ENCODE measurements around the gene GMDS. TPM values are rescaled to one million over a fixed set of nuclear protein-coding genes. Genes with fewer than 3 reads are reported as not detected.

GMDS gene
- total RNA-seq, 3 donors from 2014 or later (not counting 1 experiment from before 2014, with no cell fraction given) = 23.6 to 31.0 (median 26.4) TPM

- no peak for DNase-seq
- Mint-ChIP-seq H3K4me3 (no peak overlapping the region), H3K4me1 (peaks cover 7 to 11% of the 10 kb centered on the region in 2 donors), H3K27me3 (ENCODE audit: low read depth in 2 of 2) (no peaks in the 10 kb centered on the region), H3K27ac (no peak overlapping the region), H3K36me3 (no peaks in the 10 kb centered on the region), H3K9me3 (no peaks in the 10 kb centered on the region)
- ATAC-seq = no peak
- Histone ChIP-seq H3K27me3 (ENCODE audit: control insufficient read depth, insufficient read depth, low read length) (no peaks in the 10 kb centered on the region), H3K27ac (ENCODE audit: low read length) (no peak overlapping the region), H3K4me1 (ENCODE audit: control insufficient read depth, insufficient read depth, low read length) (peaks cover 8% of the 10 kb centered on the region), H3K4me3 (ENCODE audit: low read length) (no peak overlapping the region), H3K9me3 (ENCODE audit: control insufficient read depth, insufficient read depth, low read length) (no peaks in the 10 kb centered on the region), H3K36me3 (ENCODE audit: control insufficient read depth, insufficient read depth, low read length) (no peaks in the 10 kb centered on the region)
- TF ChIP-seq CTCF (IDR thresholded peaks at IDR 0.05) = no peak
- 85% methylated on average over 13 of the region's 13 CpGs for WGBS (ENCODE audit: insufficient coverage)
- intact Hi-C loops (cut with micrococcal nuclease) = no loop called here
Measured at GRCh38 chr6:1657116-1657770, 588.2 kb downstream of the GMDS start.

- WGBS (ENCODE audit: insufficient coverage) = 96% methylated on average over 4 of the region's 4 CpGs
- Histone ChIP-seq H3K27me3 (ENCODE audit: control insufficient read depth, insufficient read depth, low read length) (no peaks in the 10 kb centered on the region), H3K9me3 (ENCODE audit: control insufficient read depth, insufficient read depth, low read length) (no peaks in the 10 kb centered on the region), H3K4me1 (ENCODE audit: control insufficient read depth, insufficient read depth, low read length) (no peaks in the 10 kb centered on the region), H3K36me3 (ENCODE audit: control insufficient read depth, insufficient read depth, low read length) (no peaks in the 10 kb centered on the region), H3K27ac (ENCODE audit: low read length) (no peak overlapping the region), H3K4me3 (ENCODE audit: low read length) (no peak overlapping the region)
- DNase-seq (no peak), ATAC-seq (no peak)
- Mint-ChIP-seq H3K36me3 (no peaks in the 10 kb centered on the region), H3K9me3 (no peaks in the 10 kb centered on the region), H3K27me3 (ENCODE audit: low read depth in 2 of 2) (no peaks in the 10 kb centered on the region), H3K4me1 (no peaks in the 10 kb centered on the region), H3K4me3 (no peak overlapping the region), H3K27ac (no peak overlapping the region)
- intact Hi-C loops (cut with micrococcal nuclease) = no loop called here
- TF ChIP-seq CTCF (IDR thresholded peaks at IDR 0.05) = no peak
Measured at GRCh38 chr6:1654054-1654453, 591.4 kb downstream of the GMDS start.

- ATAC-seq = no peak
- Histone ChIP-seq H3K36me3 (ENCODE audit: control insufficient read depth, insufficient read depth, low read length) (no peaks in the 10 kb centered on the region), H3K27ac (ENCODE audit: low read length) (no peak overlapping the region), H3K9me3 (ENCODE audit: control insufficient read depth, insufficient read depth, low read length) (no peaks in the 10 kb centered on the region), H3K4me3 (ENCODE audit: low read length) (no peak overlapping the region), H3K4me1 (ENCODE audit: control insufficient read depth, insufficient read depth, low read length) (no peaks in the 10 kb centered on the region), H3K27me3 (ENCODE audit: control insufficient read depth, insufficient read depth, low read length) (no peaks in the 10 kb centered on the region)
- no peaks in the 10 kb centered on the region for H3K4me1 Mint-ChIP-seq
- intact Hi-C loops (cut with micrococcal nuclease) = no loop called here
- H3K27me3 Mint-ChIP-seq (ENCODE audit: low read depth in 2 of 2) = no peaks in the 10 kb centered on the region
- no peaks in the 10 kb centered on the region for H3K36me3 Mint-ChIP-seq
- DNase-seq = no peak
- H3K9me3 Mint-ChIP-seq = no peaks in the 10 kb centered on the region
- WGBS (ENCODE audit: insufficient coverage) = 97% methylated on average over 10 of the region's 10 CpGs
- H3K27ac Mint-ChIP-seq = no peak overlapping the region
- no peak for TF ChIP-seq CTCF (IDR thresholded peaks at IDR 0.05)
- H3K4me3 Mint-ChIP-seq = no peak overlapping the region
Measured at GRCh38 chr6:1652842-1653241, 592.6 kb downstream of the GMDS start.

- H3K4me3 ChIP-seq (ENCODE audit: low read length) = no peak overlapping the region
- ATAC-seq (no peak), DNase-seq (no peak)
- H3K27ac ChIP-seq (ENCODE audit: low read length) = no peak overlapping the region
- H3K27ac Mint-ChIP-seq = no peak overlapping the region
- H3K4me1 ChIP-seq (ENCODE audit: control insufficient read depth, insufficient read depth, low read length) = no peaks in the 10 kb centered on the region
- no peaks in the 10 kb centered on the region for H3K27me3 ChIP-seq (ENCODE audit: control insufficient read depth, insufficient read depth, low read length)
- intact Hi-C loops (cut with micrococcal nuclease) = no loop called here
- no peaks in the 10 kb centered on the region for H3K36me3 Mint-ChIP-seq
- H3K36me3 ChIP-seq (ENCODE audit: control insufficient read depth, insufficient read depth, low read length) = no peaks in the 10 kb centered on the region
- H3K4me1 Mint-ChIP-seq = no peaks in the 10 kb centered on the region
- H3K27me3 Mint-ChIP-seq (ENCODE audit: low read depth in 2 of 2) = no peaks in the 10 kb centered on the region
- H3K4me3 Mint-ChIP-seq = no peak overlapping the region
- no peak for TF ChIP-seq CTCF (IDR thresholded peaks at IDR 0.05)
- H3K9me3 Mint-ChIP-seq = no peaks in the 10 kb centered on the region
- no peaks in the 10 kb centered on the region for H3K9me3 ChIP-seq (ENCODE audit: control insufficient read depth, insufficient read depth, low read length)
- 100% methylated on average over 2 of the region's 3 CpGs for WGBS (ENCODE audit: insufficient coverage)
Measured at GRCh38 chr6:1651362-1651761, 594.0 kb downstream of the GMDS start.
